GM12891 (cell line): ENCODE results near the gene THADA.

Source experiments
- PAX5 ChIP-seq: IDR thresholded peaks from 2 replicates; pipeline ENCODE4 v1.6.1; 2011; ENCODE audit warnings: low read length, moderate library complexity, mild to moderate bottlenecking; ENCODE audit not compliant: insufficient read depth, severe bottlenecking
- POLR2A ChIP-seq: IDR thresholded peaks from 2 replicates; pipeline ENCODE4 v1.6.1; 2011; ENCODE audit warnings: low read depth, low read length, control low read depth
- POLR2AphosphoS5 ChIP-seq: IDR thresholded peaks from 2 replicates; pipeline ENCODE4 v1.6.1; 2011; ENCODE audit warnings: low read depth, low read length, control low read depth
- POU2F2 ChIP-seq: IDR thresholded peaks from 2 replicates; pipeline ENCODE4 v1.6.1; 2011; ENCODE audit warnings: low read depth, mild to moderate bottlenecking, control low read depth, low read length, moderate library complexity
- SPI1 ChIP-seq: IDR thresholded peaks from 2 replicates; pipeline ENCODE4 v1.6.1; 2011; ENCODE audit warnings: low read depth, low read length, control low read depth
- TAF1 ChIP-seq: IDR thresholded peaks from 2 replicates; pipeline ENCODE4 v1.6.1; 2011; ENCODE audit warnings: low read depth, low read length, control low read depth

- TF ChIP-seq POLR2A: no peak
- no peak for TF ChIP-seq POLR2AphosphoS5
- TF ChIP-seq POU2F2: no peak
- no peak for TF ChIP-seq TAF1
- TF ChIP-seq PAX5: no peak
- TF ChIP-seq SPI1: no peak
These were observed 347.2 kb downstream of the THADA start for GRCh38 chr2:43248621-43249020.
